PFSK-1 (cell line): ENCODE data around the gene PAPPA2.

Source experiments
- FOXP2 ChIP-seq: optimal IDR thresholded peaks from 2 replicates; pipeline ENCODE3; 2011; ENCODE audit warnings: borderline replicate concordance, control low read depth, inconsistent platforms; ENCODE audit not compliant: insufficient read depth; ENCODE audit errors: extremely low read length, extremely low read depth
- REST ChIP-seq, 2 experiments: IDR thresholded peaks; 2 replicates each; pipeline versions ENCODE4 v1.6.1 to v1.8.0; 2011 to 2012; ENCODE audit warnings: low read depth in 2 of 2, low read length in 2 of 2, control low read depth in 1 of 2, inconsistent platforms in 1 of 2, mild to moderate bottlenecking in 1 of 2, moderate library complexity in 1 of 2; ENCODE audit not compliant: insufficient read depth in 1 of 2

- TF ChIP-seq REST (IDR thresholded peaks at IDR 0.05; ENCODE audit: insufficient read depth in 1 of 2, low read depth in 2 of 2, low read length in 2 of 2), result no peak
- no peak for TF ChIP-seq FOXP2
Observed at GRCh38 chr1:176802316-176802715, 339.3 kb downstream of the PAPPA2 start.
